Measurements from ENCODE around the gene CTBP2.
A peak's percentile ranks its signal among the peaks of the same experiment; 100 is the strongest.

The CTBP2 gene

GRCh38 chr10:124963866-124964720 lies 196.3 kb downstream of the CTBP2 start:
- DNase-seq, result no peak

DNA sequence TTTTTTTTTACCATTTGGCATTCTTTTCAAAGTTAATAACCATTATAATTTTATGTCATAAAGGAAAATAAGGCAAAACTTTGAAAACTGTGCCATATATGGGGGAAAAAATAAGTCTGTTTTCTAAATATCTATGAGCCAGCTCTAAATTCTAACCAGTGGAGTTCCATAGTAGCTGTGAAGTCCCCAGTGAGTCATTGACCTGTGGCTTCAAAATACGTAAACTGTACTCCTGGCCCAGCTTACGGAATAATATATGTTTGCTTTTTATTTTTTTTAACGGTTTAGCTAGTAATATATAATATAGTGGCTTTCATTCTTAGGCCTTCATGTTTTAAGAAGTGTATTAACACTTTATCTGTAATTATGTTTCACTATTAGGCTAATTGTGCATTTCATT lies 197.9 kb downstream of the CTBP2 start:
- no peak for DNase-seq

- no peak for DNase-seq
These were observed 199.2 kb downstream of the CTBP2 start for GRCh38 chr10:124961248-124961570.

DNA sequence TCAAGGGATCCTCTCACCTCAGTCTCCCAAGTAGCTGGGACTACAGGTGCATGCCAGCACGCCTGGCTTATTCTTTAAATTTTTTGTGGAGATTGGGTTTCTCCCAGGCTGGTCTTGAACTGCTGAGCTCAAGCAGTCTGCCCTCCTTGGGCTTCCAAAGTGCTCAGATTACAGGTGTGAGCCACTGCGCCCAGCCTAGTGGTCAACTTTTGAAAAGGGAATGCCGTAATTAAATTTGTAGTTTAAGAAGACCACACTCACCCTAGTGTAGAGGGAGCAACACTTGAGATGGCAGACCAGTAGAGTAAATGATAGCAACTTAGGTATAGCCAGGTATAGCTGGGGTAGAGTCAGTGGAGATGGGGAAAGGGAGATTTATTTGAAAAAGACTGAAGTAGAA lies 200.8 kb downstream of the CTBP2 start:
- DNase-seq, result no peak

GRCh38 chr10:124957404-124957947 lies 202.9 kb downstream of the CTBP2 start:
- no peak for DNase-seq

DNA sequence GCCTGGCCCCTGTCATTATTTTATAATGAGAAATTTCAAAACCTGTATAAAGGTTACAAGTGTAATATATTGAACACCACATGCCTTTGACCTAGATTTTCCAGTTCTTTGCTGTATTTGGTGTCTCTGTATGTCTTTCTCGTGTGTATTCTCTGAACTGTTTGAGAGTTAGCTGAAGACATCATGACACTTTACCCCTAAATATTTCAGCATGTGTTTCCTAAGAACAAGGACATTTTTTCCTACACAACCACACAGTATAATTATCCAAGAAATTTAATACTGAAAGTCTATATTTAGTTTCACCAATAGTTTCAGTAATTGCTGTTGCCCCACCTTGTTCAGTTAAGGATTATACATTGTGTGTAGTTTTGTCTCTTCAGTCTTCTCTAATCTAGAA lies 203.6 kb downstream of the CTBP2 start:
- DNase-seq, result no peak

GRCh38 chr10:124955868-124956267 lies 204.5 kb downstream of the CTBP2 start:
- DNase-seq, result no peak

DNA sequence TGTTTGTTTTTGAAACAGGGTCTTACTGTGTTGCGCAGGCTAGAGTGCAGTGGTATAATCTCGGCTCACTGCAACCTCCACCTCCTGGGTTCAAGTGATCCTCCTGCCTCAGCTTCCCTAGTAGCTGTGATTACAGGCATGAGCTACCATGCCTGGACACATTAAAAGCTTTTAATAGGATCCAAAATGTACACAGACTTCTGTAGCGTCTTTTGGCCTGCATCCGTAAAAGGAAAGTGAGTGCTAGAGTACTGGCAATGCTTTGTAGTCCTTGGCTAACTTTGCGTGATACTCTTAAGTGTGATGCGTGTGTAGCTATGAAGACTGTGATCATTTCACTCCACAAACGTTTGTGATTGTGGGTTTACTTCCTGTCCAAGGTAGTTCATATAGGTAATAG lies 205.1 kb downstream of the CTBP2 start:
- DNase-seq, result no peak

DNA sequence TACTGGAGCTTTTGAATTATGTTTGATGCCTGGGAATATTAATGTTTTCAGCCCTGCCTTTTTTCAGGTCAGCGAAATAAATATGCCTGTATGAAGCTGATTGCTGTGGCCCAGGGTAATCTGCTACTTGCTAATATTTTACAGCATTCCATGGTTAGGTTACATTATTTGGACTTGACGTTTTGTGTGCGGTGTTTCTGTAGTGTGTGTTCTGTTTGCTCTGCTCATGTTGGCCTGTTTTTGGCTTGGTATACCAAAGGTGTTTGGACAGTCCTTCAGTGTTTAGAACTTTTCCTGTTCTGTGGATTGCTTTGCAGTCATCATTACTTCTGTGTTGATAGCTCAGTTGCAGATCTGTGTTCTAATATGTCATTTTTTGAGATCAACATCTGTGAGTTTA lies 206.9 kb downstream of the CTBP2 start:
- DNase-seq, result no peak

DNA sequence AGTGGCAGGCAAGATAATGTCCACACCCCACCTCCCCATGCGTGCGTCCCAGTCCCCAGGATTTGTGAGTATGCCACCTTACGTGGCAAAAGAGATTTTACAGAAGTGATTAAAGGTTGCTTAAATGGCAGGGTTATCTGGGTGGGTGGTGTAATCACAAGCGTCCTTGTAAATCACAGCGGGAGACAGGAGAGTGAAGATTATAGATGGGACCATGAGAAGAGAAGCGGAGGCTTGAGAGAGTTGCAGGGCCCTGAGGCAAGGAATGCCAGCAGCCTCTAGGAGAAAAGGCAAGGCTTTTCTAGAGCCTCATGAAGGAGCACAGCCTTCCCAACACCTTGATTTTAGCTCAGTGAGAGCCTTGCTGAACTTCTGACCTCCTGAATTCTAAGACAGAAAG lies 208.2 kb downstream of the CTBP2 start:
- no peak for DNase-seq

DNA sequence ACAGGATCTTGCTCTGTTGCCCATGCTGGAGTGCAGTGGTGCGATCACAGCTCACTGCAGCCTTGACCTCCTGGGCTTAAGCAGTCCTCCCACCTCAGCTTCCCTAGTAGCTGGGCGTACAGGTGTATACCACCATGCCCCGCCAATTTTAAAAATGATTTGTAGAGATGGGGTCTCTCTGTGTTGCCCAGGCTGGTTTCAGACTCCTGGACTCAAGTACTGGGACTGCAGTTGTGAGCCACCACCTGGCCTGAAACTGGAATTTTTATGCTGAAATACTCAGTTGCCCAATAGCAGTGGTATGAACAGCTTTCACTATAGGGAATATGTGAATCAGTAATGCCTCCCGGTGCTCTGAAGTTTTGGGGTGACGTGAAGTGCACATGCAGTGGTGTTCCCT lies 210.8 kb downstream of the CTBP2 start:
- DNase-seq, result no peak

- DNase-seq, result no peak
These were observed 213.4 kb downstream of the CTBP2 start for GRCh38 chr10:124946945-124947344.

DNA sequence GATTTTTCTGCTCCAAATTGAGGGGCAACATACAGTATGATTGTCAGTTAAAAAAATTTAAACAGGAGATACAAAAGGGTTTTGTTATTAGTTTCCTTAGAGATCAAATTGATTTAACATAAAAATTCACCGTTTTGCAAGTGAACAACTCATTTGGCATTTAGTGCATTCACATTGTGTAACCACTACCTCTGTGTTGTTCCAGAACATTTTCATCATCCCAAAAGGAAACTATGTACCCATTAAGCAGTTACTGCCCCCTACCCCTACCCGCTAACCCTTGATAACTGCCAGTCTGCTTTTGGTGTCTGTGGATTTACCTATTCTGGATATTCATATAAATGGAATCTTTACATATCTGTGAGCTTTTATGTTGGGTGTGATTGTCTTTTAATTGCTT lies 215.4 kb downstream of the CTBP2 start:
- no peak for DNase-seq

- DNase-seq, result no peak
These were observed 216.9 kb downstream of the CTBP2 start for GRCh38 chr10:124943301-124944092.

DNA sequence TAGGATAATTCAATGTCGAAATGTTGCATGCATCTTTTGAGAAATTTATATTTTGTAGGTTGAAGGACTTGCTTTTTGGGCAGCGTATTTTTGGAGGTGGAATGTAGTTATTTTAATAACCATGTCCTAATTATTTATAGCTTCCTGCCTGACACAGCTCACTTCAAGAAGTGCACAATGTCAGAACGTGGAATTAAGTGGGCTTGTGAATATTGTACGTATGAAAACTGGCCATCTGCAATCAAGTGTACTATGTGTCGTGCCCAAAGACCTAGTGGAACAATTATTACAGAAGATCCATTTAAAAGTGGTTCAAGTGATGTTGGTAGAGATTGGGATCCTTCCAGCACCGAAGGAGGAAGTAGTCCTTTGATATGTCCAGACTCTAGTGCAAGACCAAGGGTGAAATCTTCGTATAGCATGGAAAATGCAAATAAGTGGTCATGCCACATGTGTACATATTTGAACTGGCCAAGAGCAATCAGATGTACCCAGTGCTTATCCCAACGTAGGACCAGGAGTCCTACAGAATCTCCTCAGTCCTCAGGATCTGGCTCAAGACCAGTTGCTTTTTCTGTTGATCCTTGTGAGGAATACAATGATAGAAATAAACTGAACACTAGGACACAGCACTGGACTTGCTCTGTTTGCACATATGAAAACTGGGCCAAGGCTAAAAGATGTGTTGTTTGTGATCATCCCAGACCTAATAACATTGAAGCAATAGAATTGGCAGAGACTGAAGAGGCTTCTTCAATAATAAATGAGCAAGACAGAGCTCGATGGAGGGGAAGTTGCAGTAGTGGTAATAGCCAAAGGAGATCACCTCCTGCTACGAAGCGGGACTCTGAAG lies 217.8 kb downstream of the CTBP2 start:
- DNase-seq, result no peak

- no peak for DNase-seq
These were observed 218.5 kb downstream of the CTBP2 start, which contains the start of gene ZRANB1 for GRCh38 chr10:124941823-124942222. ZRANB1 (plus strand) TSS chr10:124942123; CDS start chr10:124942494, 371 bp downstream.

DNA sequence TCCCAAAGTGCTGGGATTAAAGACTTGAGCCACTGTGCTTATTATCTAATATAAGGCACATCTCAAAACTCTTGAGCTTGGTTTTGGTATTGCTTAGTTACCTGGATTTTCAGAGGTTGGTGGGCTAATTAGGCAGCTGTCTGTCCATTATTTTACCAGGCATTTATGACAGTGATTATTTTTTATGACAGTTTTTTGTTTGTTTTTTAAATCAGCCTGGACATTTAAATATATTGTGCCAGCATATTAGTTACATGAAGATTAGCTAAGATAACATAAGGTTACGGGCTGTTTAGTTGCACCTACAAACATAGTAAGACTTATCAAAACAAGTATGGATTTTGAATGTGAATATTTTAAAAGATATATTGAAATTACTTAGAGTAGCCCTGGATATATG lies 221.1 kb downstream of the CTBP2 start:
- no peak for DNase-seq

GRCh38 chr10:124936813-124937212 lies 223.6 kb downstream of the CTBP2 start:
- DNase-seq, result no peak

- peak; percentile 47 to 60 for DNase-seq
These were observed 224.4 kb downstream of the CTBP2 start for GRCh38 chr10:124935946-124936345.
